ENCODE measurements around the gene COL8A1.

Gene COL8A1

GRCh38 chr3:99789011-99789721, 150.8 kb downstream of the COL8A1 start:
- peak in 1 of 2 experiments; percentile 31 for DNase-seq (ENCODE audit: low read depth in 1 of 2, low spot score in 1 of 2)
- Histone ChIP-seq H3K4me3 (replicated peaks; ENCODE audit: insufficient read depth, low read length) (no peak overlapping the region), H3K27ac (replicated peaks) (no peak overlapping the region), H3K27me3 (ENCODE audit: insufficient read depth, poor library complexity, severe bottlenecking) (peaks cover 2% of the 10 kb centered on the region)
- TF ChIP-seq GABPA (IDR thresholded peaks at IDR 0.05; ENCODE audit: low read depth) (no peak), CTCF (IDR thresholded peaks at IDR 0.05; ENCODE audit: insufficient read depth, low read length) (peak; percentile 42)

DNA sequence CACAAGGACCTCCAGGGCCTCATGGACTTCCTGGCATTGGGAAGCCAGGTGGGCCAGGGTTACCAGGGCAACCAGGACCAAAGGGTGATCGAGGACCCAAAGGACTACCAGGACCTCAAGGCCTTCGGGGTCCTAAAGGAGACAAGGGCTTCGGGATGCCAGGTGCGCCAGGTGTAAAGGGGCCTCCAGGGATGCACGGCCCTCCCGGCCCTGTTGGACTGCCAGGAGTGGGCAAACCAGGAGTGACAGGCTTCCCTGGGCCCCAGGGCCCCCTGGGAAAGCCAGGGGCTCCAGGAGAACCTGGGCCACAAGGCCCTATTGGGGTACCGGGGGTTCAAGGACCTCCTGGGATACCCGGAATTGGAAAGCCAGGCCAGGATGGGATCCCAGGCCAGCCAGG, 156.1 kb downstream of the COL8A1 start:
- TF ChIP-seq GABPA (IDR thresholded peaks at IDR 0.05; ENCODE audit: low read depth) (no peak), CTCF (IDR thresholded peaks at IDR 0.05; ENCODE audit: insufficient read depth, low read length) (no peak), POLR2AphosphoS5 (IDR thresholded peaks at IDR 0.05; ENCODE audit: low read depth) (no peak)
- TF ChIP-seq, protein P1, sequence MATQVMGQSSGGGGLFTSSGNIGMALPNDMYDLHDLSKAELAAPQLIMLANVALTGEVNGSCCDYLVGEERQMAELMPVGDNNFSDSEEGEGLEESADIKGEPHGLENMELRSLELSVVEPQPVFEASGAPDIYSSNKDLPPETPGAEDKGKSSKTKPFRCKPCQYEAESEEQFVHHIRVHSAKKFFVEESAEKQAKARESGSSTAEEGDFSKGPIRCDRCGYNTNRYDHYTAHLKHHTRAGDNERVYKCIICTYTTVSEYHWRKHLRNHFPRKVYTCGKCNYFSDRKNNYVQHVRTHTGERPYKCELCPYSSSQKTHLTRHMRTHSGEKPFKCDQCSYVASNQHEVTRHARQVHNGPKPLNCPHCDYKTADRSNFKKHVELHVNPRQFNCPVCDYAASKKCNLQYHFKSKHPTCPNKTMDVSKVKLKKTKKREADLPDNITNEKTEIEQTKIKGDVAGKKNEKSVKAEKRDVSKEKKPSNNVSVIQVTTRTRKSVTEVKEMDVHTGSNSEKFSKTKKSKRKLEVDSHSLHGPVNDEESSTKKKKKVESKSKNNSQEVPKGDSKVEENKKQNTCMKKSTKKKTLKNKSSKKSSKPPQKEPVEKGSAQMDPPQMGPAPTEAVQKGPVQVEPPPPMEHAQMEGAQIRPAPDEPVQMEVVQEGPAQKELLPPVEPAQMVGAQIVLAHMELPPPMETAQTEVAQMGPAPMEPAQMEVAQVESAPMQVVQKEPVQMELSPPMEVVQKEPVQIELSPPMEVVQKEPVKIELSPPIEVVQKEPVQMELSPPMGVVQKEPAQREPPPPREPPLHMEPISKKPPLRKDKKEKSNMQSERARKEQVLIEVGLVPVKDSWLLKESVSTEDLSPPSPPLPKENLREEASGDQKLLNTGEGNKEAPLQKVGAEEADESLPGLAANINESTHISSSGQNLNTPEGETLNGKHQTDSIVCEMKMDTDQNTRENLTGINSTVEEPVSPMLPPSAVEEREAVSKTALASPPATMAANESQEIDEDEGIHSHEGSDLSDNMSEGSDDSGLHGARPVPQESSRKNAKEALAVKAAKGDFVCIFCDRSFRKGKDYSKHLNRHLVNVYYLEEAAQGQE (IDR thresholded peaks at IDR 0.05; ENCODE audit: insufficient replicate concordance, low read depth) = no peak

DNA sequence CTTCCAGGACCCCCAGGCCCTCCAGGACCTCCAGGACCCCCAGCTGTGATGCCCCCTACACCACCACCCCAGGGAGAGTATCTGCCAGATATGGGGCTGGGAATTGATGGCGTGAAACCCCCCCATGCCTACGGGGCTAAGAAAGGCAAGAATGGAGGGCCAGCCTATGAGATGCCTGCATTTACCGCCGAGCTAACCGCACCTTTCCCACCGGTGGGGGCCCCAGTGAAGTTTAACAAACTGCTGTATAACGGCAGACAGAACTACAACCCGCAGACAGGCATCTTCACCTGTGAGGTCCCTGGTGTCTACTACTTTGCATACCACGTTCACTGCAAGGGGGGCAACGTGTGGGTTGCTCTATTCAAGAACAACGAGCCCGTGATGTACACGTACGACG, 157.2 kb downstream of the COL8A1 start:
- Histone ChIP-seq H3K4me3 (replicated peaks; ENCODE audit: insufficient read depth, low read length) (no peak overlapping the region), H3K27me3 (ENCODE audit: insufficient read depth, poor library complexity, severe bottlenecking) (peaks cover 3% of the 10 kb centered on the region), H3K27ac (replicated peaks) (no peak overlapping the region)
- no peak for DNase-seq (ENCODE audit: low read depth in 1 of 2, low spot score in 1 of 2)
- TF ChIP-seq CTCF (IDR thresholded peaks at IDR 0.05; ENCODE audit: insufficient read depth, low read length) = no peak
- no peak for TF ChIP-seq POLR2AphosphoS5 (IDR thresholded peaks at IDR 0.05; ENCODE audit: low read depth)
- TF ChIP-seq, protein P1 (IDR thresholded peaks at IDR 0.05; ENCODE audit: insufficient replicate concordance, low read depth) = no peak
- no peak for TF ChIP-seq GABPA (IDR thresholded peaks at IDR 0.05; ENCODE audit: low read depth)
- no peak for TF ChIP-seq SPI1 (IDR thresholded peaks at IDR 0.05; ENCODE audit: borderline replicate concordance, low read depth)

More for the DNA sequence above, 156.1 kb downstream of the COL8A1 start:
- DNase-seq (ENCODE audit: low read depth in 1 of 2, low spot score in 1 of 2) = no peak
- Histone ChIP-seq H3K27ac (replicated peaks) (no peak overlapping the region), H3K27me3 (ENCODE audit: insufficient read depth, poor library complexity, severe bottlenecking) (peaks cover 3% of the 10 kb centered on the region), H3K4me3 (replicated peaks; ENCODE audit: insufficient read depth, low read length) (no peak overlapping the region)

GRCh38 chr3:99799422-99799821, 161.0 kb downstream of the COL8A1 start:
- TF ChIP-seq GABPA (IDR thresholded peaks at IDR 0.05; ENCODE audit: low read depth) = no peak
- no peak for TF ChIP-seq POLR2AphosphoS5 (IDR thresholded peaks at IDR 0.05; ENCODE audit: low read depth)
- no peak for TF ChIP-seq CTCF (IDR thresholded peaks at IDR 0.05; ENCODE audit: insufficient read depth, low read length)
- TF ChIP-seq, protein P1 (IDR thresholded peaks at IDR 0.05; ENCODE audit: insufficient replicate concordance, low read depth) = no peak
- no peak for TF ChIP-seq SPI1 (IDR thresholded peaks at IDR 0.05; ENCODE audit: borderline replicate concordance, low read depth)
- DNase-seq (ENCODE audit: low read depth in 1 of 2, low spot score in 1 of 2) = no peak
- H3K4me3 ChIP-seq (replicated peaks; ENCODE audit: insufficient read depth, low read length) = no peak overlapping the region
- H3K27me3 ChIP-seq (ENCODE audit: insufficient read depth, poor library complexity, severe bottlenecking) = peaks cover 3% of the 10 kb centered on the region
- no peak overlapping the region for H3K27ac ChIP-seq (replicated peaks)
